NB4 (cell line): ENCODE data around the gene CREBBP.

Experiments used
- DNase-seq: peaks from one replicate; pipeline ENCODE4 v3.0.0; 2010; ENCODE audit warnings: low read depth
- H3K4me3 ChIP-seq: one replicate; pipeline ENCODE4 v1.5.1; 2011; ENCODE audit warnings: mild to moderate bottlenecking, low read depth, low read length, moderate library complexity
- MYC ChIP-seq: IDR thresholded peaks from 2 replicates; pipeline ENCODE4 v1.6.1; 2011; ENCODE audit warnings: low read depth, low read length
- POLR2A ChIP-seq: IDR thresholded peaks from 2 replicates; pipeline ENCODE4 v1.6.1; 2011; ENCODE audit warnings: mild to moderate bottlenecking; ENCODE audit not compliant: insufficient read length; ENCODE audit errors: extremely low read depth
- TF ChIP-seq, protein P1 (sequence below): IDR thresholded peaks from one replicate; pipeline ENCODE4 v1.5.1; 2012; ENCODE audit warnings: low read depth, low read length
- TF ChIP-seq, protein P2 (sequence below): IDR thresholded peaks from 2 replicates; pipeline ENCODE4 v1.6.1; 2011; ENCODE audit warnings: low read depth, low read length

Gene CREBBP

DNA sequence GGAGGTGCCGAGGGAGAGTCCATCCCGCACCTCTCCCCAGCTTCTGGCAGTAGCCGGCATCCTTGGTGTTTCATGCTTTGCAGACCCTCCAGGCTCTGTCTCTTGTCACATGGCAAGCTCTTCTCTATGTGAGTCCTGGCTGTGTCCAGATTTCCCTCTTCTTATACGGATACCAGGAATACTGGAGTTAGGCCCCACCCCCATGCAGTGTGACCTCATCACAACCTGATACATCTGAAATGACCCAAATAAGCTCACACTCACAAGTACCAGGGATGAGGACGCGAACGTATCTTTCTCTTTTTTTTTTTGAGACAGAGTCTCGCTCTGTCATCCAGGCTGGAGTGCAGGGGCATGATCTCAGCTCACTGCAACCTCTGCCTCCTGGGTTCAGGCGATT lies 186.5 kb downstream of the CREBBP start:
- no peak for DNase-seq
- TF ChIP-seq, protein P1, sequence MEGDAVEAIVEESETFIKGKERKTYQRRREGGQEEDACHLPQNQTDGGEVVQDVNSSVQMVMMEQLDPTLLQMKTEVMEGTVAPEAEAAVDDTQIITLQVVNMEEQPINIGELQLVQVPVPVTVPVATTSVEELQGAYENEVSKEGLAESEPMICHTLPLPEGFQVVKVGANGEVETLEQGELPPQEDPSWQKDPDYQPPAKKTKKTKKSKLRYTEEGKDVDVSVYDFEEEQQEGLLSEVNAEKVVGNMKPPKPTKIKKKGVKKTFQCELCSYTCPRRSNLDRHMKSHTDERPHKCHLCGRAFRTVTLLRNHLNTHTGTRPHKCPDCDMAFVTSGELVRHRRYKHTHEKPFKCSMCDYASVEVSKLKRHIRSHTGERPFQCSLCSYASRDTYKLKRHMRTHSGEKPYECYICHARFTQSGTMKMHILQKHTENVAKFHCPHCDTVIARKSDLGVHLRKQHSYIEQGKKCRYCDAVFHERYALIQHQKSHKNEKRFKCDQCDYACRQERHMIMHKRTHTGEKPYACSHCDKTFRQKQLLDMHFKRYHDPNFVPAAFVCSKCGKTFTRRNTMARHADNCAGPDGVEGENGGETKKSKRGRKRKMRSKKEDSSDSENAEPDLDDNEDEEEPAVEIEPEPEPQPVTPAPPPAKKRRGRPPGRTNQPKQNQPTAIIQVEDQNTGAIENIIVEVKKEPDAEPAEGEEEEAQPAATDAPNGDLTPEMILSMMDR, result no peak
- TF ChIP-seq POLR2A, result no peak
- TF ChIP-seq MYC, result no peak
- TF ChIP-seq, protein P2, sequence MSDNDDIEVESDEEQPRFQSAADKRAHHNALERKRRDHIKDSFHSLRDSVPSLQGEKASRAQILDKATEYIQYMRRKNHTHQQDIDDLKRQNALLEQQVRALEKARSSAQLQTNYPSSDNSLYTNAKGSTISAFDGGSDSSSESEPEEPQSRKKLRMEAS, result no peak

DNA sequence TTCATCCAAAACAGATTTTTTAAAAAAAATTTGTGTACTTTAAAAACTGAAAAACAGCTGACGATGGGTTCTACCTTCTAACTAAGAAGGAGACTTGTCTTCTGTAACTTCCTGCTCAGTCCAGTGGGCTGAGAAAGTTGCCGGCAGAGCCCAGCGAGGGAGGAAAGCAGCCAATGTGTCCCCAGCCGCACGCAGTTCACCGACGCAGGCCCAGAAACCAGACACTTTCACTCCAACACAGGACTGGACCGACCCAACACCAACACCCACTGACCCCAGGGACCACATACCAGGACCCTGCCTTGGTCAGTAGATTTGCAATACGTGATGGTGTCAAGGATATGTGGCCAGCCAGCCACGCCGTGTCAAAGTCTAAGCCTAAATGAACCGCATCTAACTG lies 188.8 kb downstream of the CREBBP start:
- no peak for DNase-seq
- TF ChIP-seq, protein P1, result no peak
- TF ChIP-seq POLR2A, result no peak
- H3K4me3 ChIP-seq, result no peak overlapping the region

More for the DNA sequence above, 186.5 kb downstream of the CREBBP start:
- H3K4me3 ChIP-seq, result no peak overlapping the region

DNA sequence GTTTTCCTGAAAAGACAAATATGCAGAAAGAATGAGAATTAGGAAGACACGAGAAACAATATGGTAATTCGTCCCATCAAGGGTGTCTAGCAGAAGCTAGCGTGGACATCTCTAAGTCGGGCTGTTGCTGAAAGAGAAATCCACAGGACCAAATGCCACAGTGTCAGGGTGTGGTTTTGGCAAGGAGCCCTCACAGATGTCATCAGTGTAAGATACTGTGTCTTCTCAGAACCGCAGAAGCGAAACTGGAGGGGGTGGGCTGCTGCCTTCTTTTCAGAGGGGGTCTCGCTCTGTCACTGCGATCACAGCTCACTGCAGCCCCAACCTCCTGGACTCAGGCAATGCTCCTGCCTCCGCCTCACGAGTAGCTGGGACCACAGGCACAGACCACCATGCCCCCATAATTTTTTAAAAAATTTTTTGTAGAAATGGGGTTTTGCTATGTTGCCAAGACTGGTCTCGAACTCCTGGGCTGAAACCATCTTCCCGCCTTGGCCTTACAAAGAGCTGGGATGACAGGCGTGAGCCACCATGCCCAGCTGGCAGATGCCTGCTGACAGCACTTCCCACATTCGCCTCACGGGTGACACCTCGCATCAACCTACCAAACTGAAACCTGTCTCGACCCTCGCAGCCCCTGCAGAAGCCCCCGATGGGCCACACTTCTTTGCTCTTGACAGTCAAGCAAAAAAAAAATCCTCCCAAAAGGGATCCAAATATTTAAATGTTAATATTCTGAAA lies 189.4 kb downstream of the CREBBP start:
- TF ChIP-seq, protein P2, result no peak
- TF ChIP-seq MYC (no peak), POLR2A (no peak)
- TF ChIP-seq, protein P1, result no peak
- no peak for DNase-seq
- H3K4me3 ChIP-seq, result no peak overlapping the region

DNA sequence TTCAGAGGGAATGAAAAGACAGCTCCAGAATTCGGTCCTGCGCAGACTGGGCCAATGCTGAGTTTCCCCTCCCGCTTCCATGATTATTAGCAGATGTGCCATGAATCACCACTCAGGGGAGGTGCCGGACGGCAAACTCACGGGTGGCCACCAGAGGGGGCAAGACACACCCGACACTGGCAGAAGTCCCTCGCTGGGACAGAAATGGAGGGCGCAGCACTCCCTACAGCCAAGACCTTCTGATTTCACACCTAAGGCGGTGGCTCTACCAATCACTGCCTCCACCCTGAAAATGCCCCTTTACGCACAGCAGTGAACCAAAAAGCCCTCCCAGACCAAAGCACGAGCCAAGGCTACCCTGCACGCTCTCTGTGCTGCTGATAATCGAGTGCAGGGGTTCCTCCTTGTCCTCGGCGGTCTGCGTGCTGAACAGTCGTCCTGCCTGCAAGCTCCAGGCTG lies 190.0 kb downstream of the CREBBP start:
- peak; percentile 83 for DNase-seq
- TF ChIP-seq POLR2A (no peak), MYC (0 out of 2 replicates have a peak, but pooled peaks have one; percentile 6)
- TF ChIP-seq, protein P2, result 0 out of 2 replicates have a peak, but pooled peaks have one; percentile 28
- TF ChIP-seq, protein P1, result peak; percentile 72
- H3K4me3 ChIP-seq, result no peak overlapping the region

DNA sequence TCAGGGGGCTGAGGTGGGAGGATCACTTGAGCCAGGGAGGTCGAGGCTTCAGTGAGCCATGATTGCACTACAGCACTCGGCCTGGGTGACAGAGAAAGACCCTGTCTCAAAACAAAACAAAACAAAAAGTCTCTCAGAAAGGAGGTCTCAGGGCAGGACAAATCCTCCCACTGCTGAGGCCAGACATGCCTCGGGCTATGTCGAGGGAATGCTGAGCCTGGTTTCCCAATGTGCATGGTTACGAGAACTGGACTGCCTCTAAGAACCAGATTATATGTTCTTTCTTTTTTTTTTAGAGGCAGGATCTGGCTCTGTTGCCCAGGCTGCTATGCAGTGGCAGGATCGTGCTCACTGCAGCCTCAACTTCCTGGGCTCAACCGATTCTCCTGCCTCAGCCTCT lies 190.8 kb downstream of the CREBBP start:
- TF ChIP-seq, protein P2, result no peak
- TF ChIP-seq MYC (no peak), POLR2A (no peak)
- TF ChIP-seq, protein P1, result no peak
- H3K4me3 ChIP-seq, result no peak overlapping the region
- DNase-seq, result no peak

DNA sequence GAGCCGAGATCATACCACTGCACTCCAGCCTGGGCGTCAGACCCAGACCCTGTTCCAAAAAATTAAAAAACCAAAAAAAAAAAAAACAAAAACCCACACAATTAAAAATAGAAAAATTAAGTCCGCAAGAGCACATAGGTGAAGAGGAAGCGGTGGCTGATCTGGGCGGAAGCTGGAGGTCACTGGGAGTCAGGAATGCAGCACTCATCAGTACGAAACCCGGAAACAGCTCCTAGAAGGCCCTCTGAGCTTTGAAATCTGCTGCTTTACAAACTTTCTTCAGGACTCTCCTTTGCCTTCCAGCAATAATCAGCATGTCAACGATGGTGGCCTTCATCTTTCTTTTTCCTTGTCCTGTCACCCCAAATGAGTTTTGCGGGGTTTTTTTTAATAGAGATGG lies 192.7 kb downstream of the CREBBP start:
- no peak for DNase-seq
- H3K4me3 ChIP-seq, result no peak overlapping the region
- TF ChIP-seq, protein P2, result no peak
- no peak for TF ChIP-seq MYC
- no peak for TF ChIP-seq POLR2A
- TF ChIP-seq, protein P1, result no peak
